ENCODE data around the gene LANCL1. TPM values are rescaled to one million over a fixed set of nuclear protein-coding genes. Genes with fewer than 3 reads are reported as not detected.

Gene LANCL1
- total RNA-seq, 1 experiment from 2014 or later: 61.5 TPM

- Histone ChIP-seq H3K9ac (ENCODE audit: low read length) (no peak overlapping the region), H3K9me3 (ENCODE audit: control insufficient read depth in 1 of 2, insufficient read depth in 1 of 2, low read depth in 1 of 2, low read length in 2 of 2) (no peaks in the 10 kb centered on the region), H3K4me3 (replicated peaks in 1 of 2; ENCODE audit: low read depth in 1 of 2, low read length in 2 of 2) (no peak overlapping the region), H2AFZ (ENCODE audit: low read depth, low read length, poor library complexity, severe bottlenecking) (no peak overlapping the region), H4K20me1 (ENCODE audit: insufficient read depth) (no peaks in the 10 kb centered on the region), H3K36me3 (ENCODE audit: control insufficient read depth in 1 of 2, insufficient read depth in 2 of 2, low read length in 2 of 2) (no peaks in the 10 kb centered on the region), H3K4me1 (ENCODE audit: control insufficient read depth in 1 of 2, insufficient read depth in 2 of 2, low read length in 2 of 2) (no peaks in the 10 kb centered on the region), H3K4me2 (ENCODE audit: low read length) (no peak overlapping the region), H3K27ac (ENCODE audit: low read depth, low read length) (no peak overlapping the region), H3K9me2 (ENCODE audit: insufficient read depth) (no peaks in the 10 kb centered on the region), H3K27me3 (ENCODE audit: insufficient read depth, low read length) (no peaks in the 10 kb centered on the region), H3K79me2 (ENCODE audit: insufficient read depth, low read length) (no peaks in the 10 kb centered on the region)
- intact Hi-C loops (cut with micrococcal nuclease): no loop called here
- ChIA-PET POLR2A (no interaction called here), RAD21 (ENCODE audit: low non-redundant PET in 1 of 2, low total read pairs in 2 of 2, uncharacterized antibody in 2 of 2, unreplicated experiment in 2 of 2) (no interaction called here), CTCF (no interaction called here)
- ATAC-seq: no peak
- DNase-seq (ENCODE audit: low read depth, low spot score): no peak
- no TSS peak for BruUV-seq (replicated peaks)
- TF ChIP-seq JUND (IDR thresholded peaks at IDR 0.05): no peak
- TF ChIP-seq ZBTB33 (IDR thresholded peaks at IDR 0.05; ENCODE audit: extremely low read depth, insufficient replicate concordance, low read length): no peak
Observed at GRCh38 chr2:210522399-210522798, 45.8 kb upstream of the LANCL1 start.

- CTCF ChIA-PET: no interaction called here
- H3K36me3 ChIP-seq (ENCODE audit: control insufficient read depth in 1 of 2, insufficient read depth in 2 of 2, low read length in 2 of 2): no peaks in the 10 kb centered on the region
Observed at GRCh38 chr2:210519594-210519993, 43.0 kb upstream of the LANCL1 start.

More at GRCh38 chr2:210519594-210519993, 43.0 kb upstream of the LANCL1 start:
- Histone ChIP-seq H4K20me1 (ENCODE audit: insufficient read depth) (no peaks in the 10 kb centered on the region), H3K4me3 (replicated peaks in 1 of 2; ENCODE audit: low read depth in 1 of 2, low read length in 2 of 2) (no peak overlapping the region), H3K4me2 (ENCODE audit: low read length) (no peak overlapping the region), H3K27me3 (ENCODE audit: insufficient read depth, low read length) (no peaks in the 10 kb centered on the region), H3K9me3 (ENCODE audit: control insufficient read depth in 1 of 2, insufficient read depth in 1 of 2, low read depth in 1 of 2, low read length in 2 of 2) (no peaks in the 10 kb centered on the region), H3K79me2 (ENCODE audit: insufficient read depth, low read length) (no peaks in the 10 kb centered on the region), H3K27ac (ENCODE audit: low read depth, low read length) (no peak overlapping the region), H2AFZ (ENCODE audit: low read depth, low read length, poor library complexity, severe bottlenecking) (no peak overlapping the region), H3K9me2 (ENCODE audit: insufficient read depth) (no peaks in the 10 kb centered on the region), H3K9ac (ENCODE audit: low read length) (no peak overlapping the region), H3K4me1 (ENCODE audit: control insufficient read depth in 1 of 2, insufficient read depth in 2 of 2, low read length in 2 of 2) (no peaks in the 10 kb centered on the region)
- BruUV-seq (replicated peaks): no TSS peak
- ChIA-PET RAD21 (ENCODE audit: low non-redundant PET in 1 of 2, low total read pairs in 2 of 2, uncharacterized antibody in 2 of 2, unreplicated experiment in 2 of 2) (no interaction called here), POLR2A (no interaction called here)
- no peak for DNase-seq (ENCODE audit: low read depth, low spot score)
- no peak for ATAC-seq
- TF ChIP-seq, protein P1, sequence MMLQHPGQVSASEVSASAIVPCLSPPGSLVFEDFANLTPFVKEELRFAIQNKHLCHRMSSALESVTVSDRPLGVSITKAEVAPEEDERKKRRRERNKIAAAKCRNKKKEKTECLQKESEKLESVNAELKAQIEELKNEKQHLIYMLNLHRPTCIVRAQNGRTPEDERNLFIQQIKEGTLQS (IDR thresholded peaks at IDR 0.05): no peak
- TF ChIP-seq YY1 (IDR thresholded peaks at IDR 0.05; ENCODE audit: extremely low read depth, insufficient replicate concordance, low read depth, low read length): no peak
- no peak for TF ChIP-seq ZNF274 (IDR thresholded peaks at IDR 0.05; ENCODE audit: low read depth, low read length)
- TF ChIP-seq SP1 (IDR thresholded peaks at IDR 0.05; ENCODE audit: low read depth): no peak
- no peak for TF ChIP-seq POLR2A (IDR thresholded peaks at IDR 0.05; ENCODE audit: borderline replicate concordance, extremely low read depth, insufficient read depth, insufficient read length)
- intact Hi-C loops (cut with micrococcal nuclease): no loop called here
